Lung microvascular endothelial cell (primary cell): ENCODE data around the gene LRRC61. TPM values are rescaled to one million over a fixed set of nuclear protein-coding genes. Genes with fewer than 3 reads are reported as not detected.
"Not testable (repeated sequence)": the region's sequence is repeated elsewhere in the genome, so short reads cannot be mapped to it uniquely, and the experiment has no call there.

Experiments used
- DNase-seq, 2 donors: peaks; one replicate each; pipeline versions ENCODE4 v3.0.0 to v3.0.0-alpha.2; 2010; ENCODE audit warnings: low read depth in 2 of 2
- total RNA-seq: library from RNA; depleted of rRNA; stranded (reverse); fragments of >200 nt; gene quantifications from 2 replicates; pipeline ENCODE4 v1.2.1, GENCODE V29; 2014

LRRC61 gene
- total RNA-seq, result 2.2 and 5.8 TPM in 2 replicates

- peak in 1 of 2 donors; percentile 33 for DNase-seq
Observed at GRCh38 chr7:150322833-150323681, at the start of gene LRRC61, which contains the start of gene ACTR3C. Gene LRRC61, plus strand, starts transcription at chr7:150323355. Its CDS starts 13,507 bp downstream, at chr7:150336862. Gene ACTR3C, minus strand, starts transcription at chr7:150323545. Its CDS starts 28,249 bp downstream, at chr7:150295296.

DNA sequence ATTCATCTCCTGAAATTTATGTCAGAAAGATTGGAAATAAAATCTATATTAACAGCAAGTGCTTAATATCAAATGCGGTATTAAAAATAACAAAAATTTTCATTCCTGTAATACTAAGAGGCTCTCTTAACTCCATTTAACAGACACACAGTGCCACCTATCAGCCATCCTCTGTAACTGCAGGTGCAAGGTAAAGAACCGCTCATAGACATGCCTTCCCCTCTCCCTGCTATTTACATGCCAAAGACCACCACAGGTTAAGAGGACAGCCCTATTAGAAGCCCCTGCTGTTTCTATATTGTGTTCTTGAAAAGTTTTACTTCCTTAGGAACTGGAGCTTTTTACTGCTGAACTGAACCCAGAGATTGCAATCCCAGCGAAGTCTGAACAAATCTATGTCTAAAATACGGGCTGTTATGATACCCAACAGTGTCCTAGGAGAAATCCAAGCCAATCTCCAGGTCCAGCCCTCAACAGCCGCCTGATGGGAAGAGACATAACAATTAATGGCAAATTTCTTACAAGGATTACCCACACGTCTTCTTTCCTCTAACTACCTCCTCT, 46.9 kb upstream of the LRRC61 start:
- DNase-seq, result peak; percentile 47 to 50

- not testable (repeated sequence) for DNase-seq
Observed at GRCh38 chr7:150278383-150278782, 44.8 kb upstream of the LRRC61 start.

DNA sequence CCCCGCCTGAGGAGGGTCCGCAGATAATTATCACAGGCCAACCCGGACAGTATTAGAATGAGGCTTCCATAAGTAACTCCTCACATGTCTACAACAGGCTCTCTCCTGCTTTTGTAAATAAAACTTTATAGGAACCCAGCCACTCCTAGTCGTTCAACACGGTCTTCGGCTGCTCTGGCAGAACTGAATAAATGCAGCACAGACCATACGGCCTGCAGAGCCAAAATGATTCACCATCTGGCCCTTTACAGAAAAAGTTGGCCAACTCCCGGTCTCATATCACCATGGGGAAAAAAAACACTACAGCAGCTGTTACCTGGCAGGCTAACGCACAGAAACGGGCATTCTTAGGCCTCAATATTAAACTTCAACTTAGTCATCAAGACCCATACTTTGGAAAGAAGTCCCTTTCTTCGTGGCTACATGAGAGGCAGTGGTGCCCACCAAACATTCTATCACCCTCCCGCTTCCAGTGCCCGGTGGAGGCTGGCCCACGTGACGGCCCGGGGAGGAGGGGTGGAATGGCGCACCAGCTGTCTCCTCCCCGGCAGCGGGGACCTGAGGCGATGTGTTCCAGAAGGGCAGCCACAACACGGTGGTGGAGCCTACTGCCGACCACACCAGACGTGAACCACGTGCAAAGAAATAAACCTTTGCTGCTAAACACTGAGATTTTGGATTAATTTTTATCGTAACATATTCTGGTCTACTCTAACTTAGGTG, 41.3 kb upstream of the LRRC61 start:
- DNase-seq, result not testable (repeated sequence)

GRCh38 chr7:150283111-150283510, 40.0 kb upstream of the LRRC61 start:
- not testable (repeated sequence) for DNase-seq

GRCh38 chr7:150283608-150284007, 39.5 kb upstream of the LRRC61 start:
- not testable (repeated sequence) for DNase-seq

GRCh38 chr7:150285849-150286754, 37.1 kb upstream of the LRRC61 start:
- peak; percentile 5 to 19 for DNase-seq

DNA sequence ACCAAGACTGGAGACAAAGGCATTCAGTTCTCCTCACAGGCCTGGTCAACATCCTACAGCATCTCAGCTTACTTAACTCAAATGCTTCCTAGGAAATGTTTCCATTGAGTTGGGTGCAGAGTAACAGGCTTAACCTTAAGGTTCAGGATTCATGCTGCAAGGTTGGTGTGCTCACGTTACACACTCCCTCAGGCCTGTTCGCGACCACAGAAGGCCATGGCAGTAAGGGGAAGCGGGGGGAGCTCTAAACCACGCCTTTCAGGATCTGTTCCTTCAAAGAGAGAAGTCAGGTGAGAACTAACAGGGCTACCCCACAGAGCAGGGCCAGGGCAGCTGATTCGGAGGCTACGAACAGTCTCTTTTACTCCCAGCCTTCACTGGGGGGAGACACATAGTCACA, 35.3 kb upstream of the LRRC61 start:
- not testable (repeated sequence) for DNase-seq

- DNase-seq, result not testable (repeated sequence)
Observed at GRCh38 chr7:150288816-150289215, 34.3 kb upstream of the LRRC61 start.

GRCh38 chr7:150290317-150290716, 32.8 kb upstream of the LRRC61 start:
- not testable (repeated sequence) for DNase-seq

- DNase-seq, result not testable (repeated sequence)
Observed at GRCh38 chr7:150295027-150295426, 28.1 kb upstream of the LRRC61 start.

DNA sequence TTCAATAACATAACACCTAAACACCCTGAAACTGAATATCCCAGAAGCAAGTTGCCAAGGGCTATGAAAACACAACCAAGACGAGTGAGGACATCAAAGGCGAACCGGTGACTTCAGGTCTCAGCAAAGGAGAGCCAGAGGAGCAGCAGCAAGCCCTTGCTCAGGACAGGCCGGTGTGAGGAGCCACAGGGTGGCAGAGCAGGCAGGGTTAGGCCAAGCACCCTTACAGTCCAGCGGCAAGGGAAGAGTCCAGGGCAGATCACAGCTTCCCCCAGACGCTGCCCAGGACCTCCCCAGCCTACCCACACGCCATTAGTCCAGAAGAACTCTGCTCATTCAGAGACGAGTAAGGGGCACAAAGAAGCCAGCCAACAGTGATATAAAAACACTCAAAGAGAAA, 27.5 kb upstream of the LRRC61 start:
- not testable (repeated sequence) for DNase-seq

DNA sequence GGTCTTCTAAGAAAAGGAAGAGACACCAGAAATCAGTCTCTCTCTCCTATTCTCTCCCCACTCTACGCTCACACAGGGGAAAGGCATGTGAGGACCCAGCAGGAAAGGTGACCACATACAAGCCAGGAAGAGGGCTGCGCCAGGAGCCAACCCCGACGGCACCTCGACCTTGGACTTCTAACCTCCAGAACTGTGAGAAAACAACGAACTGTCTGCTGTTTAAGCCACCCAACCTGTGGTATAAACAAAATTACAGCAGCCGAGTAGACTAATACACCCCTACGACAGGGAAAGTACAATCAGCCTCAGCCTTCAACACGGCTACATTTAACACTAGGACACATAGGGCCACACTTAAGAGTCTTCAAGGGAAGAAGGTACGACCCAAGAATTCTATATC, 26.4 kb upstream of the LRRC61 start:
- DNase-seq, result not testable (repeated sequence)

GRCh38 chr7:150297978-150298377, 25.2 kb upstream of the LRRC61 start:
- not testable (repeated sequence) for DNase-seq

DNA sequence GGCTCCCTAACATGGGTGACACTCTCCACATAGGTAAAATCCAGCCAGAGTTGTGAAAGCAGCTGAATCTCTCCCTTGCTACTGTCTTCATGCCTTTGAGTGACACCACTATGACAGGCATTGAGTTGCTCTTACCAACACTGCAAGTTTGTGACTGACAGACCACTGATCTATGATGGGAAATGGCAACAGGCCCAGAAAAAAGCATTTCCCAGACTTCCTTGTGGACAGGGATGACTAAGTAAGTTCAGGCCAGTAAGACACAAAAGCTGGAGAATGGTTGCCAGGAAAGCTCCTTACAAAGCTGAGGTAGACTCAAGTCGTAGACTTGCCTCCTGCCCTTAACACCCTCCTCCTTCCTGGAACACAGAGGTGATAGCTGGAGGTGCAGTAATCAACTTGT, 20.2 kb upstream of the LRRC61 start:
- peak in 1 of 2 donors; percentile 64 for DNase-seq

GRCh38 chr7:150304499-150305258, 18.5 kb upstream of the LRRC61 start:
- DNase-seq, result not testable (repeated sequence)

DNA sequence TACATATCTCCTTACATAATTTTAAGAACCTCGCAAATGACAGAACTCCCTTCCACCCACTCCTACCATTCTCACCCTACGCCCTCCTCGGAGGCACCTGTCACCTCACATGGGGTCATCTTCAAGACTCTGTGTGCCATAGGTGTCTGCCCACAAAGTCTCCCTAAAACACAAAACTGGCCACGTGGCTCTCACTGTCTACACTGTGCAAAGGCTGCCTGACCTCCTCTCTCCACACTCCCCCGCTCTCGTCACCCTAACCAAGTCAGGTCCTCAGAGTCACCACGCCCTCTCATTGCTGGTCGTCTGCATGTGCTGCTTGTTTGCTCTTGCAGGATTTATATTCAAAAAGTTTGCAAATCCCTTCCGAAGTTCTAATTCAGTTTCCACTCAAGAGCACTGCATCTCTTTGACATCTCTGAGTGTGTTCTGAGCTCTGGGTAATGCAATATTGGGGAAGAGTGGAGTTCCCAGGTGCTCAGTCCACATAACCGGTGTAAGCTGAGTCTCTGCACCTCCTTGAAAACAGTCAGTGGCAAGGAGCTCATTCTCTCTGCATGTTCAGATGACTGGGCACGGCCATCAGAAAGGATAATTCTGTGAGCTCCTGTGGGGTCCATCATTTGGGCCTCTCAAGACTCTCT, 17.8 kb upstream of the LRRC61 start:
- DNase-seq, result not testable (repeated sequence)

DNA sequence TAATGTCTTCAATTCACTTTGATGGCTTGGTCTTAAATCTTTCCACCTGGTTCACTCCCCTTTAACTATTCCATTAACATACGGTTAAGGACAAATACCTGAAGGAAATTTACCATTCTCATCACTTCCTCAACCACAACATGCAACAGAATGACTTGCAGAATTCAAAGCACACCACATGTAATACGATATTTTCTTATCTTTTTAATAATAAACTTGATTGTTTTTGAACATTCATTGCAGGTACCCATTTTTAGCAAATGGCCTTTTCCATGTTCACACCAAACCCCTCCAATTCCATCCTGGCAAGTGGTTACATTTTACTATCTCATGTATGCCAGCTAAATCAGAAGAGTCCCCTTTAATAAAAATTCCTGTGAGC, 17.3 kb upstream of the LRRC61 start:
- not testable (repeated sequence) for DNase-seq

DNA sequence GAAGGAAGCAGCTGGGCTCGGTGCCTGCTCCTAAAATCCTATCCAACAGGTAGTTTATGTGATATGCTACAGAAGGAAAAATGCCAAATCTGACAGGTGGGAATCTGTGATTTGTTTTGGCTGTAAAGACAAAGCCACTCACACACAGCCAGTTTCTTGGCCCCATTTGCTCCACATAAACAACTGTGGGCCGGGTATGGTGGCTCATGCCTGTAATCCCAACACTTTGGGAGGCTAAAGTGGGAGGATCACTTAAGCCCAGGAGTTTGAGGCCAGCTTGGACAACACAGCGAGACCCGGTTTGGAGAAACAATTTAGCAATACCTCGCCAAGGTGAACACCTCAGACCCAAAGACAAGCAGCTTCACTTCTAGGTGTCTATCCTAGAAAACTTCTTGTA, 16.8 kb upstream of the LRRC61 start:
- not testable (repeated sequence) for DNase-seq

- no peak for DNase-seq
Observed at GRCh38 chr7:150307129-150307528, 16.0 kb upstream of the LRRC61 start.
